Endothelial cell of umbilical vein (primary cell): Measurements from ENCODE around the gene ABI3BP. TPM values are rescaled to one million over a fixed set of nuclear protein-coding genes. Genes with fewer than 3 reads are reported as not detected.

Experiments
- BruUV-seq: library from RNA; stranded (reverse); fragments of 400-500 nt; replicated peaks from 2 replicates; lab custom pipeline; 2021; lab: Mats Ljungman, UMichigan
- CTCF ChIA-PET: fragments of 300-600, 350-600 bp; sonication (Branson Sonifier 250); formaldehyde crosslinking; loops from one replicate; lab custom pipeline; 2021; ENCODE audit warnings: antibody characterized with exemption, inconsistent platforms; lab: Charles Lee
- POLR2A ChIA-PET: fragments of 300-600, 350-600 bp; sonication (Branson Sonifier 250); formaldehyde crosslinking; loops from one replicate; lab custom pipeline; 2021; ENCODE audit warnings: antibody characterized with exemption, inconsistent platforms; lab: Charles Lee
- DNase-seq: peaks from one replicate; pipeline ENCODE4 v3.0.0-alpha.2; 2011; ENCODE audit warnings: low read depth, low spot score
- FAIRE-seq: peaks from 2 replicates; lab custom pipeline; 2011; peaks lifted over from hg19 to GRCh38; lab: Jason Lieb, UNC
- H2AFZ ChIP-seq: 2 replicates; pipeline ENCODE4 v1.6.0; 2012; ENCODE audit warnings: low read depth, low read length, control low read depth, inconsistent platforms
- H3K27ac ChIP-seq: 2 replicates; pipeline ENCODE4 v1.5.1; 2011; ENCODE audit warnings: low read depth, mild to moderate bottlenecking, control low read depth, low read length, moderate library complexity; ENCODE audit not compliant: insufficient read depth
- H3K27me3 ChIP-seq, 2 experiments: 2 replicates each; pipeline versions ENCODE4 v1.6.0 to v1.6.1; 2011; ENCODE audit warnings: low read length in 2 of 2, mixed read lengths in 1 of 2; ENCODE audit not compliant: control insufficient read depth in 2 of 2, insufficient read depth in 2 of 2
- H3K36me3 ChIP-seq, 2 experiments: 2 replicates in 1 of 2; 3 replicates in 1 of 2; pipeline ENCODE4 v1.5.1; 2011; ENCODE audit warnings: low read length in 2 of 2, mild to moderate bottlenecking in 1 of 2, moderate library complexity in 1 of 2; ENCODE audit not compliant: control insufficient read depth in 2 of 2, insufficient read depth in 2 of 2; ENCODE audit errors: extremely low read depth in 1 of 2
- H3K4me1 ChIP-seq: 3 replicates; pipeline ENCODE4 v1.5.1; 2011; ENCODE audit warnings: mild to moderate bottlenecking, low read length; ENCODE audit not compliant: control insufficient read depth, insufficient read depth; ENCODE audit errors: extremely low read depth
- H3K4me2 ChIP-seq: 2 replicates; pipeline ENCODE4 v1.6.1; 2011; ENCODE audit warnings: low read length, control low read depth, mixed read lengths; ENCODE audit not compliant: insufficient read depth
- H3K4me3 ChIP-seq, 3 experiments: fragments of 200-600 bp in 1 of 3; sonication (generic), shearing (Covaris generic) in 1 of 3; replicated peaks in 1 of 3; 2 replicates each; pipeline ENCODE4 v1.5.1; 2011 to 2016; ENCODE audit warnings: control low read depth in 3 of 3, low read length in 3 of 3, mild to moderate bottlenecking in 2 of 3, inconsistent platforms in 1 of 3, low read depth in 1 of 3, moderate library complexity in 1 of 3; ENCODE audit not compliant: insufficient read depth in 1 of 3
- H3K79me2 ChIP-seq: 2 replicates; pipeline ENCODE4 v1.6.0; 2012; ENCODE audit warnings: low read length, inconsistent platforms; ENCODE audit not compliant: control insufficient read depth, insufficient read depth
- H3K9ac ChIP-seq: replicated peaks from 2 replicates; pipeline ENCODE3; 2011; ENCODE audit warnings: low read length, control low read depth; ENCODE audit not compliant: insufficient read depth; ENCODE audit errors: extremely low read depth
- H3K9me1 ChIP-seq: replicated peaks from 3 replicates; pipeline ENCODE4 v1.6.0; 2011; ENCODE audit warnings: mild to moderate bottlenecking, low read length; ENCODE audit not compliant: control insufficient read depth, insufficient read depth; ENCODE audit errors: extremely low read depth
- H3K9me3 ChIP-seq: replicated peaks from 2 replicates; pipeline ENCODE4 v1.5.1; 2012; ENCODE audit warnings: low read length, inconsistent platforms; ENCODE audit not compliant: control insufficient read depth, insufficient read depth
- H4K20me1 ChIP-seq: replicated peaks from 2 replicates; pipeline ENCODE3; 2011; ENCODE audit warnings: mild to moderate bottlenecking, low read length; ENCODE audit not compliant: control insufficient read depth, insufficient read depth; ENCODE audit errors: extremely low read depth
- CTCF ChIP-seq, 2 donors: IDR thresholded peaks; 1 replicate in 1 of 2; 2 replicates in 1 of 2; pipeline ENCODE4 v1.5.1; 2011; ENCODE audit warnings: low read length in 2 of 2, mild to moderate bottlenecking in 2 of 2, moderate library complexity in 2 of 2, control low read depth in 1 of 2, inconsistent platforms in 1 of 2, low read depth in 1 of 2; ENCODE audit not compliant: insufficient read depth in 1 of 2; ENCODE audit errors: extremely low read depth in 1 of 2
- EZH2 ChIP-seq: IDR thresholded peaks from 2 replicates; pipeline ENCODE4 v1.6.1; 2012; ENCODE audit warnings: borderline replicate concordance, low read depth, mild to moderate bottlenecking, moderate library complexity, low read length, inconsistent platforms; ENCODE audit not compliant: severe bottlenecking
- FOS ChIP-seq: IDR thresholded peaks from 2 replicates; pipeline ENCODE4 v1.6.1; 2011; ENCODE audit warnings: mild to moderate bottlenecking, low read length, moderate library complexity, borderline replicate concordance; ENCODE audit not compliant: insufficient read depth
- GATA2 ChIP-seq: IDR thresholded peaks from 2 replicates; pipeline ENCODE4 v1.7.0; 2011; ENCODE audit warnings: low read depth, mild to moderate bottlenecking, moderate library complexity, mixed read lengths, low read length; ENCODE audit not compliant: insufficient read length, insufficient read depth
- JUN ChIP-seq: IDR thresholded peaks from 2 replicates; pipeline ENCODE4 v1.6.1; 2011; ENCODE audit warnings: borderline replicate concordance, low read depth; ENCODE audit not compliant: insufficient read length, insufficient read depth
- MYC ChIP-seq: IDR thresholded peaks from one replicate; pipeline ENCODE4 v1.6.1; 2011; ENCODE audit warnings: mild to moderate bottlenecking, low read depth, low read length
- POLR2A ChIP-seq: IDR thresholded peaks from 2 replicates; pipeline ENCODE4 v1.6.1; 2012; ENCODE audit warnings: low read depth, mild to moderate bottlenecking, control low read depth, low read length
- POLR2AphosphoS5 ChIP-seq: IDR thresholded peaks from 2 replicates; pipeline ENCODE4 v1.6.1; 2012; ENCODE audit warnings: low read depth, mild to moderate bottlenecking, control low read depth, low read length, moderate library complexity; ENCODE audit not compliant: insufficient read depth
- dilution Hi-C: fragments of 300-500 bp; cut with MboI; formaldehyde crosslinking; loops from one replicate; pipeline ENCODE4 v1.15.0; 2019; ENCODE audit warnings: low sequenced_read_pairs; ENCODE audit not compliant: extremely low pct_ligation_motif_present
- intact Hi-C: fragments of 100-400 bp; cut with micrococcal nuclease; formaldehyde crosslinking; loops from one replicate; pipeline ENCODE4 v1.10.0; 2022
- polyA plus RNA-seq, 4 experiments: library from polyadenylated mRNA; depleted of rRNA in 3 of 4; stranded (reverse) in 3 of 4; unstranded in 1 of 4; fragments of >200 nt; gene quantifications; 2 replicates each; pipeline versions ENCODE4 v1.2.1 to v1.2.3, GENCODE V29; 2011 to 2012; ENCODE audit warnings: missing spikeins in 1 of 4
- total RNA-seq: library from RNA; stranded (reverse); gene quantifications from 2 replicates; pipeline ENCODE4 v1.2.3, GENCODE V29; 2021
- TF ChIP-seq, protein P1 (sequence below): IDR thresholded peaks from 2 replicates; pipeline ENCODE4 v1.6.1; 2011; ENCODE audit not compliant: insufficient read depth, insufficient read length

The ABI3BP gene
- total and polyA plus RNA-seq, 2 donors (not counting 3 experiments of a cell fraction or from before 2014, with no cell fraction given) = 78.1 to 106 TPM

GRCh38 chr3:100708644-100708988, 284.6 kb downstream of the ABI3BP start:
- intact Hi-C loops = loop anchor here (2.0 to 10.0 kb wide), 3 partner anchors 81 to 308 kb away; partner anchors contain the start of genes LNP1, TMEM45A and TOMM70
- dilution Hi-C loops = no loop called here
- Histone ChIP-seq H3K9me3 (no peaks in the 10 kb centered on the region), H3K9me1 (no peaks in the 10 kb centered on the region), H3K27ac (peak overlapping the region; percentile 30), H3K4me1 (peaks cover 8% of the 10 kb centered on the region), H4K20me1 (peaks cover 10% of the 10 kb centered on the region), H2AFZ (peak overlapping the region; percentile 53), H3K9ac (peak overlapping the region; percentile 25), H3K4me3 (peak overlapping the region; percentile 8 to 55 (median 18)), H3K79me2 (peaks cover 39% of the 10 kb centered on the region), H3K4me2 (peak overlapping the region; percentile 87), H3K27me3 (peaks cover 5 to 7% of the 10 kb centered on the region in 2 experiments), H3K36me3 (peaks cover 0 to 3% of the 10 kb centered on the region in 2 experiments)
- TF ChIP-seq JUN (no peak), POLR2AphosphoS5 (no peak), GATA2 (no peak), CTCF (IDR thresholded peaks at IDR 0.05; ENCODE audit: extremely low read depth in 1 of 2, insufficient read depth in 1 of 2, low read depth in 1 of 2, low read length in 2 of 2) (no peak), POLR2A (no peak), EZH2 (no peak), MYC (no peak), FOS (no peak)
- TF ChIP-seq, protein P1, sequence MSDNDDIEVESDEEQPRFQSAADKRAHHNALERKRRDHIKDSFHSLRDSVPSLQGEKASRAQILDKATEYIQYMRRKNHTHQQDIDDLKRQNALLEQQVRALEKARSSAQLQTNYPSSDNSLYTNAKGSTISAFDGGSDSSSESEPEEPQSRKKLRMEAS = no peak
- CTCF ChIA-PET = interaction anchor here (0.6 kb wide), 2 partner anchors 105 to 246 kb away, joined by 3 read pairs; no protein-coding TSS in a partner anchor
- TSS peak; percentile 91 for BruUV-seq
- no peak for FAIRE-seq
- POLR2A ChIA-PET = interaction anchor here (0.6 to 0.7 kb wide), 2 partner anchors 10 to 191 kb away, joined by 3 to 5 read pairs; no protein-coding TSS in a partner anchor
- DNase-seq = peak; percentile 7
